Hepatocyte (in vitro differentiated cells): ENCODE results near the gene KNOP1. TPM values are rescaled to one million over a fixed set of nuclear protein-coding genes. Genes with fewer than 3 reads are reported as not detected.

Experiments used
- DNase-seq: peaks from one replicate; pipeline ENCODE4 v3.0.0-alpha.2; 2016; ENCODE audit warnings: low spot score
- H2AFZ ChIP-seq: fragments of 200-600 bp; sonication (generic); 2 replicates; pipeline ENCODE4 v1.6.0; 2016; ENCODE audit warnings: antibody characterized with exemption, mild to moderate bottlenecking
- H3K27ac ChIP-seq: fragments of 200-600 bp; sonication (generic); 2 replicates; pipeline ENCODE4 v1.5.1; 2016; ENCODE audit warnings: mild to moderate bottlenecking
- H3K27me3 ChIP-seq: fragments of 200-600 bp; sonication (generic); 2 replicates; pipeline ENCODE4 v1.6.1; 2016
- H3K36me3 ChIP-seq: fragments of 200-600 bp; sonication (generic); replicated peaks from 2 replicates; pipeline ENCODE4 v1.5.1; 2016; ENCODE audit warnings: low read depth; ENCODE audit not compliant: insufficient read depth
- H3K4me1 ChIP-seq: fragments of 200-600 bp; sonication (generic); 2 replicates; pipeline ENCODE4 v1.5.1; 2016; ENCODE audit warnings: mild to moderate bottlenecking, moderate library complexity; ENCODE audit not compliant: insufficient read depth
- H3K4me2 ChIP-seq: fragments of 200-600 bp; sonication (generic); 2 replicates; pipeline ENCODE4 v1.6.0; 2016
- H3K4me3 ChIP-seq: fragments of 200-600 bp; sonication (generic); 2 replicates; pipeline ENCODE4 v1.5.1; 2016; ENCODE audit warnings: mild to moderate bottlenecking
- H3K79me2 ChIP-seq: fragments of 200-600 bp; sonication (generic); 2 replicates; pipeline ENCODE4 v1.6.0; 2017; ENCODE audit warnings: mild to moderate bottlenecking
- H3K9me2 ChIP-seq: fragments of 200-600 bp; sonication (generic); replicated peaks from 2 replicates; pipeline ENCODE4 v1.6.0; 2017; ENCODE audit warnings: mild to moderate bottlenecking; ENCODE audit not compliant: insufficient read depth
- H3K9me3 ChIP-seq: fragments of 200-600 bp; sonication (generic); 2 replicates; pipeline ENCODE4 v1.5.1; 2016; ENCODE audit warnings: low read depth, mild to moderate bottlenecking
- H4K20me1 ChIP-seq: fragments of 200-600 bp; sonication (generic); 2 replicates; pipeline ENCODE4 v1.6.0; 2016; ENCODE audit warnings: mild to moderate bottlenecking; ENCODE audit not compliant: insufficient read depth, poor library complexity, severe bottlenecking
- EZH2 ChIP-seq: fragments of 200-600 bp; sonication (generic); IDR thresholded peaks from 2 replicates; pipeline ENCODE4 v1.6.1; 2016; ENCODE audit warnings: antibody characterized with exemption, mild to moderate bottlenecking, borderline replicate concordance
- EZH2phosphoT487 ChIP-seq: fragments of 200-600 bp; sonication (generic); IDR thresholded peaks from one replicate; pipeline ENCODE4 v1.6.1; 2018; ENCODE audit warnings: antibody characterized with exemption, mild to moderate bottlenecking, low read depth, moderate library complexity; ENCODE audit not compliant: unreplicated experiment, severe bottlenecking
- WGBS: methylation state at CpG from one replicate; pipeline ENCODE4 v1.1.6; 2016; ENCODE audit warnings: low lambda C conversion rate; ENCODE audit errors: missing lambda C conversion rate; 5-methylcytosine and 5-hydroxymethylcytosine counted together
- polyA plus RNA-seq: library from polyadenylated mRNA; unstranded; fragments of >200 nt; fragmentation: Nextera tagmentation; extraction: Ambion mirVana; gene quantifications from 2 replicates; pipeline ENCODE4 v1.2.1, GENCODE V29; 2016
- total RNA-seq: library from RNA; depleted of rRNA; stranded (reverse); fragments of >200 nt; gene quantifications from 2 replicates; pipeline ENCODE4 v1.2.3, GENCODE V29; 2014
- TF ChIP-seq, protein P1 (sequence below): fragments of 200-600 bp; sonication (generic); IDR thresholded peaks from 2 replicates; pipeline ENCODE4 v1.5.1; 2016; ENCODE audit warnings: antibody characterized with exemption, mild to moderate bottlenecking; ENCODE audit not compliant: poor library complexity

KNOP1 gene
- total and polyA plus RNA-seq, 2 experiments from 2014 or later: 19.4 to 30.4 TPM

GRCh38 chr16:19745286-19746010 lies 27.4 kb upstream of the KNOP1 start:
- peak overlapping the region; percentile 7 for H3K27ac ChIP-seq
- H3K4me2 ChIP-seq: no peak overlapping the region

DNA sequence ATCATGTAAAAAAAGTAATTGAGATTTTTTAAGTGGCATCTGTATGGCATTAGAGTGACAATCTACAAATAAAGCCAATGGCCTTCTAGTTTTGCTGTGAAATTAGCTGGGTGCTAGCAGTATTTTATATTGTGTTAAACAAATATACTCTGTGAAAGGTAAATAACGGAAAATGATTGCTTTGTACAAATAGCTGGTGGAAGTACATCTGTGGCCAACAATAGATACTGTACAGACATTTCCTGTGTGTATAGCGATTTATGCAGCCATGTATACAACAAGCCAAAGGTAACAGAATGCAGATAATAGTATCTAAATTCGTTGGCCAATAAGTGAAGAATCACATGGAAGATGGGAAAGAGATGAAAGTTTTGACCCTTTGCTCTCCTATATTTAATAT lies 26.6 kb upstream of the KNOP1 start:
- no peak for DNase-seq
- Histone ChIP-seq H3K36me3 (no peaks in the 10 kb centered on the region), H3K4me2 (no peak overlapping the region), H3K4me1 (peaks cover 32% of the 10 kb centered on the region), H3K27ac (no peak overlapping the region), H2AFZ (no peak overlapping the region), H3K9me2 (no peaks in the 10 kb centered on the region), H3K4me3 (no peak overlapping the region), H3K27me3 (no peaks in the 10 kb centered on the region), H3K9me3 (no peaks in the 10 kb centered on the region), H4K20me1 (no peaks in the 10 kb centered on the region), H3K79me2 (no peaks in the 10 kb centered on the region)
- WGBS: 61% methylated on average over 3 of the region's 3 CpGs
- no peak for TF ChIP-seq EZH2
- TF ChIP-seq, protein P1, sequence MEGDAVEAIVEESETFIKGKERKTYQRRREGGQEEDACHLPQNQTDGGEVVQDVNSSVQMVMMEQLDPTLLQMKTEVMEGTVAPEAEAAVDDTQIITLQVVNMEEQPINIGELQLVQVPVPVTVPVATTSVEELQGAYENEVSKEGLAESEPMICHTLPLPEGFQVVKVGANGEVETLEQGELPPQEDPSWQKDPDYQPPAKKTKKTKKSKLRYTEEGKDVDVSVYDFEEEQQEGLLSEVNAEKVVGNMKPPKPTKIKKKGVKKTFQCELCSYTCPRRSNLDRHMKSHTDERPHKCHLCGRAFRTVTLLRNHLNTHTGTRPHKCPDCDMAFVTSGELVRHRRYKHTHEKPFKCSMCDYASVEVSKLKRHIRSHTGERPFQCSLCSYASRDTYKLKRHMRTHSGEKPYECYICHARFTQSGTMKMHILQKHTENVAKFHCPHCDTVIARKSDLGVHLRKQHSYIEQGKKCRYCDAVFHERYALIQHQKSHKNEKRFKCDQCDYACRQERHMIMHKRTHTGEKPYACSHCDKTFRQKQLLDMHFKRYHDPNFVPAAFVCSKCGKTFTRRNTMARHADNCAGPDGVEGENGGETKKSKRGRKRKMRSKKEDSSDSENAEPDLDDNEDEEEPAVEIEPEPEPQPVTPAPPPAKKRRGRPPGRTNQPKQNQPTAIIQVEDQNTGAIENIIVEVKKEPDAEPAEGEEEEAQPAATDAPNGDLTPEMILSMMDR: no peak
- no peak for TF ChIP-seq EZH2phosphoT487

More at GRCh38 chr16:19745286-19746010, 27.4 kb upstream of the KNOP1 start:
- no peaks in the 10 kb centered on the region for H3K9me3 ChIP-seq
- no peaks in the 10 kb centered on the region for H3K79me2 ChIP-seq
- TF ChIP-seq EZH2phosphoT487 (no peak), EZH2 (no peak)
- TF ChIP-seq, protein P1: no peak
- no peak overlapping the region for H3K4me3 ChIP-seq
- peaks cover 32% of the 10 kb centered on the region for H3K4me1 ChIP-seq
- H3K36me3 ChIP-seq: no peaks in the 10 kb centered on the region
- WGBS: 66% methylated on average over 9 of the region's 9 CpGs
- no peak overlapping the region for H2AFZ ChIP-seq
- no peaks in the 10 kb centered on the region for H3K9me2 ChIP-seq
- no peaks in the 10 kb centered on the region for H3K27me3 ChIP-seq
- no peaks in the 10 kb centered on the region for H4K20me1 ChIP-seq
- DNase-seq: no peak

DNA sequence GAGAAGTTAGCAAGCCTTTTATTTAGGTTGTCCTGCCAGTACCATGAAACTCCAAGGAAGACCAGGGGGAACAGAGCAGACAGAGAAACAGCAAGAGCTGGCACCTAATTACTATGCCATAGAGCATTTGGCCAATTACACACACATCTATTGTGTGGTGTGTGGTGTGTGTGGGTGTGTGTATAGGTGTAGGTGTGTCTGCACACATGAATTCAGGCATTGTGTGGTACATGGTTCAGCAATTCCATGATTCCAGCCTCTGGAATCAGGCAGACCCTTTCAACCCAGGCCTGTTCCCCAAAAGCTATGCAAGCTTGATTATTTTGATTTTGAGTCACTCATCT lies 25.8 kb upstream of the KNOP1 start:
- Histone ChIP-seq H3K9me3 (no peaks in the 10 kb centered on the region), H3K27me3 (no peaks in the 10 kb centered on the region), H3K27ac (peak overlapping the region; percentile 74), H3K79me2 (no peaks in the 10 kb centered on the region), H2AFZ (no peak overlapping the region), H3K9me2 (no peaks in the 10 kb centered on the region), H3K4me2 (no peak overlapping the region), H3K4me1 (peaks cover 23% of the 10 kb centered on the region), H3K36me3 (no peaks in the 10 kb centered on the region), H3K4me3 (no peak overlapping the region), H4K20me1 (no peaks in the 10 kb centered on the region)
- no peak for DNase-seq
- TF ChIP-seq EZH2: no peak
- no peak for TF ChIP-seq EZH2phosphoT487
- TF ChIP-seq, protein P1: no peak
